DMS 273 treated with DMSO at 0.1 percent for 48 hours (cell line): ENCODE results near the gene PAX5.
"Not testable (repeated sequence)": the region's sequence is repeated elsewhere in the genome, so short reads cannot be mapped to it uniquely, and the experiment has no call there.

Source experiments
- DNase-seq: peaks from one replicate; lab custom pipeline; 2025; lab: John Stamatoyannopoulos, UW

Gene PAX5

DNA sequence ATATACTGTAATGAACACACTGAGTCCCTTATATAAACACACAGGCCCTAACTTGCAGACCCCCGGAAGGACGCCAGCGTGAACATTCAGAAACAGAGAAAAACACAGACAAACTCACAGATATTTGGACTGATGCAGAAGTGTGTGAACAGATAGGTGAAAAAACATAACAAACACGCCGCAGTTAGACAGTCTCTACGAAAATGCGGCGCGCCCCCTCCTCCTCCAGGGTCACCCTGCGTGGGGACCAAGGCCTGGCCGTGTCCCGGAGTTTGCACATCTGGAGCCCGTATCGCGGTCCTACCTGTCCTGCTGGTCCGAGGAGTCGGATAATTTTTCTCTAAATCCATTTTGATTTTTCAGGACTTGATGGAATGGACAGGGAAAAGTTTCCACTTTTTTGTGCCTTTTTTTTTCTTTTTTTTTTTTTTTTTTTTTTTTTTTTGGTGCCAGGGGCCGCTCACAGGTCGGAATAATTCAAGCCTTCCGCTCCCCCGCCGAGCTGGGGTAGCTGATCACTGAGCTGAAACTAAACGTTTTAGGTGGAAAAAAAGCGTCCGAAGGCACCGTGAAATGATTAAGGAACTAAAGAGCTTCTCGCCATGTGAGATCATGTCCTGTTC, at the start of gene PAX5:
TSS of gene PAX5 (minus strand) at position 587 of the 623 bp plus-strand sequence. CDS start at position 350, 237 bp downstream.
- no peak for DNase-seq

DNA sequence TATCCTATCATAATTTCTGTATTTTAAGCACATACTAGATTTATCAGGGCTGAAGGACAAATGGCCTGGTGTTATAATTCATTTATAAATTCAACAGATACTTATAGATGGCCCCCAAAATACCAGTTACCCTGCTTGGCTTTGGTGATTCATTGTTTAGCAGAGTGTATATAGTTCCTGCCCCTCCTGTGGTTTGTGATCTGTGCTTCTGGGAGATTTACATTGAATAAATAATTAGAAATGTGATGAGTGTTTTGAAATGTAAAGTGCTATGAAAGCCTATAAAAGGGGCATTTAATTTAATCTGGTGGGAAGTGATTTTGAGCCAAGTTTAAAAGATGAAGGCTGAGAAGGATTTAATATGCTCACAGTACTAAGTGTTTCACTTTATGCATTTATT, 49.6 kb upstream of the PAX5 start:
- DNase-seq, result no peak

DNA sequence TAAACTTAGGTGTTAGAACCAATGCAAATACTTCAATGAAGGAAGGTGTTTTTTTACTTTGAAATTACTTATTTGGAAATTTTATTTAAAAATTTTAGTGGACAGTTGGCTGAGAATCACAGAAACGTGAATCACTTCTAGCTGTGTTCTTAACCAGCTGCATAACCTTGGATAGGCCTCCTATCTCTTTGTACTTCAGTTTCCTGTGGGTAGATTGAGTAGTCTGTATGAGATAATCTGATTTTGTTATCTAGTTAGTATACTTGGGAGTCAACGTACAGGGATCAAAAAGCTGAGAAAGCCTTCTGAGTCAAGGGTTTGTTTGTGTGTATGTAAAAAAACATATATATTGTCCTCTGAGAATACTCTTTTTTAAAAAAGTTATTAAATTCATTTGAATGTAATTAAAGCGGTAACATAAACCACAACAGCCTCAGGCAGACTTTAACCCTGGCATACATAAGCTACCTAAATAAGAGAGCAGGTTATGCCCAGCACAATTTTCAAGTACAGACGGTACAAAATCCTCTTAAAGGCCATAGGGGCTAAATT, 48.2 kb upstream of the PAX5 start:
- no peak for DNase-seq

DNA sequence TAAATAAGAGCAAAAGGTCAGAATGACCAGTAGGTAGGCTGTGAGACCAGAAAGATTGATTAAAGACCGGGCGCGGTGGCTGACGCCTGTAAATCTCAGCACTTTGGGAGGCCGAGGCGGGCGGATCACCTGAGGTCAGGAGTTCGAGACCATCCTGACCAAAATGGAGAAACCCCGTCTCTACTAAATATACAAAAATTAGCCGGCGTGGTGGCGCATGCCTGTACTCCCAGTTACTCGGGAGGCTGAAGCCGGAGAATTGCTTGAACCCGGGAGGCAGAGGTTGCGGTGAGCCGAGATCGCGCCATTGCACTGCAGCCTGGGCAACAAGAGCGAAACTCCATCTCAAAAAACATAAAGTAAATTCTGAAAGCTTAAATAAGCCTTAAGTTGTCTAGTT, 47.4 kb upstream of the PAX5 start:
- not testable (repeated sequence) for DNase-seq

DNA sequence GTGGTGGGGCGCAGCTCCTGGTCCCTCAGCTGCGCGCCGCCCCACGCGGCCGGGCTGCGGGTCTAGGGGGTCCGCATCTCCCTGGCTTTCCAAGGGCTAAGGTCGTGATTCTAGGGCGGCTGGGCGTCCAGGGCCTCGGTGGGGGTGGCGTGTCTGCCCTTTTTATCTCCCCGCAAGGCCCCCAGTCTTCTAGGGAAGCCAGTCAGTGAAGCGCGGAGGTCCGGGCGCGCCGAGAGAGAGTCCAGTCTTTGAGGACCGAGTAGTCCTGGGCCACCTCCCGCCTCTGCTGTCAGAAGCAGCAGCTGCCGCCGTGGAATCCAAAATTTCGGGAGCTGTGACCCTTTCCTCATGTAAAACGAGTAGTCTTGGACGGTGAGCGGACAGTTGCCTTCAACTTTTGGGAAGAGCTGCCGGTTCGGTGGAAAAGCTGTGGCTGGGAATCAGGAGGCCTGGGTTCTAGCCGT, 46.1 kb upstream of the PAX5 start:
- DNase-seq, result not testable (repeated sequence)

DNA sequence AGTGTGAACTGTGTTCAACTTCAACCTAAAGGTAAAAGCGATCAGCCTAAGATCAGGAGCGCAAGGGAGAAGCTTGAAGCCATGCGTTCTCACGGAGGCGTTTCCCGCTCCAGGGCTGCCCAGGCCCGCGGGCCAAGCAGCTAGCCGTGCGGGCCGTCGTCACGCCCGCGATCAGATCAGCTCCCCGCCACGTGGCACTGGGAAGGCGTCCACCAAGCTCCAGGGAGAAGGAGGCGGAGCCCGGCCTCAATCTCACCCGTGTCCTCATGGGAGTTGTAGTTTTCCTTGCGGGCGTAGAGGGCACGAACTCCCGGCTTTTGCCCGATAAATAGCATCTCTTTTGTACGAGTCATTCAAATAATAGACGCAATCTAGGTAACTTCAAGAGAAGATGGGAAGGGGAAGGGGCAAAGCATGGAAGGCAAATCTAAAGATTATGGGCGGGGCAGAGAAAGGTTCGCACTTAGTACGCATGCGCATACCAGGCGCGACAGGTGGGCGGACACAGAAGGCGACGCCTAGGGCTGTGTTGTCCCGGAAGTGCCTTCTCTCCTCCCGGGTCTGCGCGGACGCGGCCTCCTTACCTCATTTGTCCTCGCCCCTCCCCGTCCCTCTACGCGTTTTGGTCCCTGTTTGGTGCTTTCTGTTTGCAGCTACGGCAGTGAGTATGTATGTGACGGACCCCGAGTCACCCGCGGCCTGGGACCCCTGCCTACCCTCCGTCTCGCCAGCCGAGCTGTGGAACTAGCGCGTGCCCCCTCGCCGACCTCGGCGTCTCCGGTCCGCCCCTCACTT, 45.5 kb upstream of the PAX5 start:
- DNase-seq, result peak; percentile 89

DNA sequence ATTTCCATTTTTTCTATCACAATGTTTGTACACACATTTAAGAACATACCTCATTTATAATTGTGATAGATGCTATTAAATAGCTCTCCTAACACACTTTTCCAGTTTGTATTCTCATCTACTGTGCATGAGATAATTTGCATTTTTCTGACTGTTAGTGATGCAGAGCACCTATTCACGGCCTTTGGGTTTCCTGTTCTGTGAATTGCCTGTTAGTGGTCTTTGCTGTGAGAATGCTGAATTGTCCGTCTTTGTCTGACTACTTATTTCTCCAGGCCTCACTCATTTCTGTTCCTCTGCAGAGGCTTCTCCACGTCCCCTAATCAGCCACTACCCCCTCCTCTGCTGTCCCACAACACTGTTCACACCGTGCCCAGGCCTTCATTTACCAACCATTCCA, 40.7 kb upstream of the PAX5 start:
- not testable (repeated sequence) for DNase-seq

DNA sequence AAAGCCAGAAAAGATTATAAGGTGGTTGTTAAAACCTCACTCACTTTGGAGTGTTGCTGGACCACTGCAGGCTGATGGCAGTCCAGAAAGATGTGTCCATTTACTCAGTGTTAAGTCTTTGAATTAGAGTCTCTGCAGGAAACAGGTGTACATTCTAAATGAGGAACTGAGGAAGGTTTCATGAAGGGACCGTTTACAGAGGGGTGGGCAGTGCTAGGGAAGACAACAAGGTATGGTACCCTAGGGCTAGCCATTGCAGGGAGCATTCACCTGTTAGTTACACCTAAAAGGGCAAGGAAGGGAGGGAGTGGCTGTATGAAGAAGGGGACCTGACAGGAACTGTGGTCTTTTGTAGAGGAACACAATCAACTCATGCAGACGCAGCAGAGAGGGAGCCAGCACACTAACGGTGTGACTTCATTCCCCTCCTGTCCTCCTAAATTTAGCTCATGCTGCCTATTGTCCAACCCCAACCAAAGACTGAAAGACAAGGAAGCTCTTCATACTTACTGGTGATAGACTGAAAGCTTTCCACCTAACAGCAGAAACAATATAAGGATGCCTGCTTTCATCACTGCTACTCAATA, 32.2 kb upstream of the PAX5 start:
- no peak for DNase-seq

DNA sequence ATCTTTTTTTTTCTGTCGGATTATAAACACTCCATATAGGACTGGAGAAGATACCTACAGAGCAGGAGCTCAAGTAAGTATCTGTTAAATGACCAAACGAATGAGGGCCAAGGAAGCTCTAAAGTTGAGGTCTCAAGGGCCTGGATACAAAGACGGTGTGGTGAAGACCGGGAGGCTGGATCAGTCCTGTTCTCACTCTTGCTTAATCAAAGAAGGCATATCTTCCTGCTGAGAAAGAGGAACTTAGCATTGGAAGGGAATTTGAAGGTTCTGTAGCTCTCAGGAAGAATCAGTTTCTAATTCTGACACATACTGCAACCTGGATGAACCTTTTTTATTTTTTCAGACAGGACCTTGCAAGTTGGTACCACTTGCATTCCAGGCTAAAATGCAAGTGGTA, 28.3 kb upstream of the PAX5 start:
- DNase-seq, result no peak

DNA sequence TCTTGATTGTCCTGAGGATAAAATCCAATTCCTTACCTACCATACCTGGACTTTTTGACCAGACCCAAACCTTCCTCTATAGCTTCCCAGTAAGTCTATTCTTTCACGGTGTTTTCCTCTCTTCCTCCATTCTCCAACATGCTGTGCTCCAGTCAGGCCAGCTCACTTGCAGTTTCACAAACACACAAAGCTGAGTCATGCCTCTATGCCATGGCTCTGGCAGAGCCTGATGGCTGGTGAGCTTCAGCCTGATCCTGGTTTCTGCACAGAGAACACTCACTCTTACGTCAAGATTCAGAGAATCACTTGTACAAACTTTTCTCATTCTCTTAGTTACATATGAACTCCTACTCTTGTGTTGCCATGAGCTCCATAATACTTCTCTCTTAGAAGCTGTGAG, 27.7 kb upstream of the PAX5 start:
- no peak for DNase-seq

DNA sequence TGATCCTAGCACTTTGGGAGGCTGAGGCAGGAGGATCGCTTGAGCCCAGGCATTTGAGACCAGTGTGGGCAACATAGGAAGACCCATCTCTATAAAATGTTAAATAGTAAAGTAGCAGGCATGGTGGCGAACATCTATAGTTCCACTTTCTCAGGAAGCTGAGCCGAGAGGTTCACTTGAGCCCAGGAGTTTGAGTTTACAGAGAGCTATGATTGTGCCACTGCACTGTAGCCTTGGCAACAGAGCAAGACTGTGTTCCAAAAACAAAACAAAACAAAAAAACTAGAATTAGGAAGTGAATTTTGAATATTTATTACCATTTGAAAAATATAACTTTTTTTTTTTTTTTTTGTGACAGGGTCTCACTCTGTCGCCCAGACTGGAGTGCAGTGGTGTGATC, 26.8 kb upstream of the PAX5 start:
- no peak for DNase-seq

DNA sequence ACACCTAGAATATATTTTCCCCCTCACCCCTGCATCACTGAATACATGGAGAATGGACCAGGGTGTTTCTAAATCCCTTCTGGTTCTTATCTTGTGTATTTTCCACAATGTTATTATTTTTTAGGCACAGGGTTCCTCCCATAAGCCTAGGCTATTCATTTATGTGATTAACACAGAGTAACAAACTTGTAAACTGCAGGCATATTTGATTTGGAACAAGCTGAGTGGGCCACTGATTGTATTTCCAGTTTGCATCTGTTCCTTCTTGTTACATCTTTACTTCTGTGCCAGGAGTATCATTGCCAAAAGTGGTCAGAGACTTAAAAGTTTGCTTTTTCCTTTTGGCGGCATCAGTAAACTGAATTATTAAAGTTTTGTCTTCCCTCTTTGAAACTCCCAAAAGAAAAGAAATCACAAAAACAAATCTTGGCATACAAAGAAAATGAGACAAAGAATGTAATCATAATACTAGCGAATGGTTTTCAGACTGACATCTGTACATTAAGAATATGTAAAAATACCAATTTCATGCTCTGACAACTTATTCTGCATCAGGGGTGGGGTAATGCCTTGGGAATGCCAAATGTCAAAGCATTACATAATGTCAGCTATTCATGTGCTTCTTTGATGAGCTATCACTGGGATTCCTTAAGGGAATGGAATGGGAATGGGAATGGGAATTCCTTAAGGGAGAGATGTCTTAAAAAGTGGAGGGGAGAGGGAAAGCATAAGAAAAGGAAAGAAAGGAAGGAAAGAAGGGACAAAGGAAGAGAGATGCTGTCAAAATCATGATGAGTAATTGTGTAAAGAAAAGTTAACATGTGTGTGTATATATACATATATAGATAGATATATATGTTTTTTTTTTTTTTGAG, 22.2 kb upstream of the PAX5 start:
- no peak for DNase-seq

DNA sequence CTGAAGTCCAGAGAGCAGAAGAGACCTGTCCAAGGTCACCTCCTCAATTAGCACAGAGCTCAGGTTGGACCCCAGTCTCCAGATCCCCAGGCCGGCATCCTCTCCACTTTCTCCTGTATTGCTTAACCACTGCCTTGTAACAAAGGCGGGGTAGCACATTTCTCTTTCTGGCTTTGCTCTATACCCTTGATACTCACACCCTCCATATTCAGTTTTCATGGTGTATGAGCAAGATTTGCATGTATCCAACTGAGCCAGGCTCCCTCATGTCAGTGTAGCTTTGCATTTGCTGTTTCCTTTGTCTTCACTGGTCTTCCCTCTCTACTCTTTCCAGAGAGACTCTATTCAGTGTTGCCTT, 20.3 kb upstream of the PAX5 start:
- not testable (repeated sequence) for DNase-seq

DNA sequence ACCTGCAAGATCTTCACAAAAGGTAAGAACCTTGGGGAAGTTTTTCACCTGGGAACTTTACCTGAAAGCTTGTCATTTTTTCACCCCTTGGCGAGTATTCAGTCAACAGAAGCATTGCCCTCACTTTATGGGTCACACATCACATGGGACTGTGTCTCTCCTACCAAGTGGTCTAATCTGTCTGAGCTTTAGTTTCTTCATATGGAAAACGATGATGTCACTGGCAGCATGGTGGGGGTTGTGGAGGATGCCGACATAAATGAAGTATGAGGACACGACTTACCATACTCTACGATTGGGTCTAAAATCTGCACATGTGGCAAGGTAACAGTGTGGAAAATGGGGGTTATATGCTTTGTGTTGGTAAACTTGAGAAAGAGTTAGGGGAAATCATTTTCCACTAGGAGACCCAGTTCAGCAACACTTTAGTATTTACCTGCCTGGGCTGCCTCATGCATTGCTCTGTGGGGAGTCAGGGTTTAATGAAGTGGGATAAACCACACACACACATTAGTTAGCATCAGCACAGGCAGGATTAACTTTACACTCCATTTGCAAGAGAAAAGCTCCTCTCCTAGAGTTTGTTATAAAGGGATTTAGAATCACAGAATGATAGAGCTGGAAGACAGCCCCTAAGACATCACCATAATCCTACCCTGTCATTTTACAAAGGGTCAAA, 19.8 kb upstream of the PAX5 start:
- no peak for DNase-seq

DNA sequence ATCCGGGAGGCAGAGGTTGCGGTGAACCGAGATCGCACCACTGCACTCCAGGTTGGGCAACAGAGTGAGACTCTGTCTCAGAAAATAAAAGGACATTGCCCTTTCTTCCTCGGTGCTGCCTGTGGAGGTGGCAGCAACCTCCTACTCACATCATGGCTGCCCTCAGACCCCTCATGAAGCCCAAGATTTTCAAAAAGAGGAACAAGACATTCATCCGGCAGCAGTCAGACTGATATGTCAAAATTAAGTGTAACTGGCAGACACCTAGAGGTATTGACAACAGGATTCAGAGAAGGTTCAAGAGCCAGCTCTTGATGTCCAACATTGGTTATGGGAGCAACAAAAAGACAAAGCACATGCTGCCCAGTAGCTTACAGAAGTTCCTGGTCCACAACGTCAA, 12.6 kb upstream of the PAX5 start:
- no peak for DNase-seq

DNA sequence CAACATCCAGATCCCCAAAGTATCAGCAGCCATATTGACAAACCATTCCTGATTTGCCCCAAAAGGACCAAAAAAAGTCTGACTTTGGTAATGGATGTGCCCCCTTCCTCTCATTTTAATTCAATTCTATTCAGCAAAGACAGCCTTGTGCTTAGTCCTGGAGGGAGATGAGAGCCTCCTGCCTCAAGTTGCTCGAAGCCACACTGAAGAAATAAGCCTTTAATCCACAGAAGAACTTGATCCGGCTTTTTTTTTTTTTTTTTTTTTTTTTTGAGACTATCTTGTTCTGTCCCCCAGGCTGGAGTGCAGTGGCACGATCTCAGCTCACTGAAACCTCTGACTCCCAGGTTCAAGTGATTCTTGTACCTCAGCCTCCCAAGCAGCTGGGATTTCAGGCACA, 8.4 kb upstream of the PAX5 start:
- no peak for DNase-seq

DNA sequence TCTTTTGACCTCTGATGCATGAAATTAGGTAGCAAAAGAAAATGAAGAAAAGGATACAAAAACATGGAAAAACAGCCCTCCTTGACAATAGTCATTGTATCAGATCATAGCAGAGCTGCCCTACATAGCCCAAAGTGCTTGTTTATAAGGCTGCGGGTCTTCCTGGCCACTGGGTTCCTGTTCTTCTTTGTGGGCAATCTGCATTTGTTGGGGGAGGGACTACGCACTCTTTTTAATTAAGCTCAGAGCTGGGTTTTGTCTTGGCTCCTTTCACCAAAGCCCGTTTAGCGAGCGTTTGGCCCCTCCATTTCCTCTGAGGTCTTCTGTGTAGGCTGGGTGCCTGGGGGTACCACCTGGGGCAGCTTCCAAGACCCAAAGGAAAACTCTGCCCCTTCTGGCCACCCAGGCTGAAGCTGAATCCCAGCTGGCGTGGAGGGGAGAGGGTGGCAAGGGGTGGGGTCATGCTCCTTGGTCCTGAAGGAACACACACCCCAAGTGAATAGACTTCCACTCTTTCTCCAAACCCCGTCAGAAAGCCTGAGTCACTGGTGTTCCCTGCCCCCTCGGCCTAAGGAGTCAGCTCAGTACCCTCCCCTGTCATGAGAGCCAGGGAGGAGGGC, 6.5 kb upstream of the PAX5 start:
- DNase-seq, result no peak

DNA sequence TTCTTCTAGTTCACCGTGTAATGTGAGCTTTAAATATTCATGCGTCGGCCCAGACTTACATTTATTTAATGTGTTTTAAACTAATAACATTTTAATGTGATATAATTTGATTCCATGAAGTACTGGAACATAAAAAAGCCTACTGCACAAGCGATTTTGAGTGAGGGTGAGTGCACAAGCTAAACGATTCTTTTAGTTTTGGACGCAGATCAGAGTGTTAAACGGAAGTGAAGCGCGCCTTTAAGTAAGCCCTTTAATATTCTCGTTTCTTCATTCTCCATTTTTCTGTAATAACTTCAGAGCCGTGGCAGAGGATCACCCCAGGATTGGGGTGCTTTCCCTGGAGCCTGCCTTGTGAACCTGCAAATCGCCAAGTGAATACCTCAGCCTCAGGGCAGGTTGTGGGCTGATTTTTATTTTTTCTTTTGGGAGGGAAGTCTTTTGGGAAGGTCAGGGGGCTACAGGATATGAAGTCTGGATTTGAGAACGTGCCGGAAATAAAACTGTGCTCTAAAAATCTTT, 4.9 kb upstream of the PAX5 start:
- no peak for DNase-seq

DNA sequence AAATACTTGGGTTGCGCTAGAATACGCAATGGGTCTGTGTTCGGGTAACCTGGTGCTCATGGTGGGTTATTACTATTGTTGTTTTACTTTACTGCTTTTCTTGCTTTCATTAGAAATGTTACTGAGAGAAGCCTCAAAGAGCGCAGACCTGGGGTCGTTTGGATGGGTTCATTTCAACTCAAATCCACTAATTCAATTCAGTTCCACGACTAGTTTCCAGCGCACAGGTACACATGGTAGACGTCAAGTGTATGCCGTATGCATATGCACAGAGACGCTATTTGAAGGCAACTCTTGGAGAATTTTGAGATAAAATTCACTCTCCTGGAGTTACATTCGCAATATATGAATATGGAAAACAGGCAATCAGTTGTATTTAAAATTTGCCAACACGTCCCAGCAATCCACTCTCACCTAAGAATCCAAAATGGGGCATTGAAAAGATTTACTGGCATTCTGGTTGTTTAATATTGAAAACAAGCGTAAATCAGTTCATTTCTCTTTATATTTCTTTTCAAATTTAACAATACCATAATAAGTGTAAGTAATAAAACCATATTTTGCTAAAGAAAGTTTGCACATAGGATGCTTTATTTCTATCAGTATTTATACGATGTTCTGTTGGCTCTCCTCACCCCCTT, 4.4 kb upstream of the PAX5 start:
- DNase-seq, result no peak
